Measurements from ENCODE around the gene PPIA.
"Not testable (repeated sequence)": the region's sequence is repeated elsewhere in the genome, so short reads cannot be mapped to it uniquely, and the experiment has no call there.

The PPIA gene

GRCh38 chr7:44764081-44764480 lies 32.4 kb upstream of the PPIA start:
- no peak for DNase-seq (ENCODE audit: low read depth)

- DNase-seq (ENCODE audit: low read depth), result no peak
These were observed 31.6 kb upstream of the PPIA start for GRCh38 chr7:44764665-44765578.

GRCh38 chr7:44765579-44766415 lies 30.7 kb upstream of the PPIA start:
- DNase-seq (ENCODE audit: low read depth), result no peak

- DNase-seq (ENCODE audit: low read depth), result no peak
These were observed 30.1 kb upstream of the PPIA start for GRCh38 chr7:44766416-44766801.

GRCh38 chr7:44767134-44767911 lies 29.2 kb upstream of the PPIA start:
- DNase-seq (ENCODE audit: low read depth), result no peak

- DNase-seq (ENCODE audit: low read depth), result peak; percentile 52
These were observed 28.4 kb upstream of the PPIA start for GRCh38 chr7:44767912-44768627.

- DNase-seq (ENCODE audit: low read depth), result no peak
These were observed 27.7 kb upstream of the PPIA start for GRCh38 chr7:44768628-44769371.

- no peak for DNase-seq (ENCODE audit: low read depth)
These were observed 27.1 kb upstream of the PPIA start for GRCh38 chr7:44769376-44769775.

- DNase-seq (ENCODE audit: low read depth), result peak; percentile 21
These were observed 26.6 kb upstream of the PPIA start for GRCh38 chr7:44769776-44770294.

GRCh38 chr7:44771358-44771757 lies 25.1 kb upstream of the PPIA start:
- no peak for DNase-seq (ENCODE audit: low read depth)

GRCh38 chr7:44772440-44772839 lies 24.0 kb upstream of the PPIA start:
- DNase-seq (ENCODE audit: low read depth), result no peak

GRCh38 chr7:44772867-44773266 lies 23.6 kb upstream of the PPIA start:
- DNase-seq (ENCODE audit: low read depth), result no peak

GRCh38 chr7:44774486-44774885 lies 22.0 kb upstream of the PPIA start:
- not testable (repeated sequence) for DNase-seq (ENCODE audit: low read depth)

GRCh38 chr7:44775383-44776107 lies 20.9 kb upstream of the PPIA start:
- DNase-seq (ENCODE audit: low read depth), result no peak

- DNase-seq (ENCODE audit: low read depth), result no peak
These were observed 20.3 kb upstream of the PPIA start for GRCh38 chr7:44776211-44776610.

- DNase-seq (ENCODE audit: low read depth), result no peak
These were observed 14.0 kb upstream of the PPIA start for GRCh38 chr7:44782460-44782859.

- DNase-seq (ENCODE audit: low read depth), result no peak
These were observed 13.1 kb upstream of the PPIA start for GRCh38 chr7:44783407-44783806.

GRCh38 chr7:44784364-44784763 lies 12.1 kb upstream of the PPIA start:
- no peak for DNase-seq (ENCODE audit: low read depth)

GRCh38 chr7:44785218-44785617 lies 11.3 kb upstream of the PPIA start:
- DNase-seq (ENCODE audit: low read depth), result not testable (repeated sequence)

- DNase-seq (ENCODE audit: low read depth), result no peak
These were observed 9.4 kb upstream of the PPIA start for GRCh38 chr7:44787041-44787440.

Measured in fibroblast of gingiva (primary cell).